Stimulated activated CD4-positive, alpha-beta T cell treated with anti-CD3 and anti-CD28 coated beads, Interleukin-1b, Interleukin-23, amount 100 ng/mL, for 24 hours (primary cell): ENCODE measurements around the gene DRAXIN.

Experiments
- DNase-seq, 4 experiments: peaks; one replicate each; pipeline ENCODE4 v3.0.0-alpha.2; 2020; ENCODE audit warnings: low read depth in 4 of 4, low spot score in 1 of 4

DRAXIN gene, protein sequence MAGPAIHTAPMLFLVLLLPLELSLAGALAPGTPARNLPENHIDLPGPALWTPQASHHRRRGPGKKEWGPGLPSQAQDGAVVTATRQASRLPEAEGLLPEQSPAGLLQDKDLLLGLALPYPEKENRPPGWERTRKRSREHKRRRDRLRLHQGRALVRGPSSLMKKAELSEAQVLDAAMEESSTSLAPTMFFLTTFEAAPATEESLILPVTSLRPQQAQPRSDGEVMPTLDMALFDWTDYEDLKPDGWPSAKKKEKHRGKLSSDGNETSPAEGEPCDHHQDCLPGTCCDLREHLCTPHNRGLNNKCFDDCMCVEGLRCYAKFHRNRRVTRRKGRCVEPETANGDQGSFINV

GRCh38 chr1:11691302-11691914, at the start of gene DRAXIN:
Gene DRAXIN, plus strand, starts transcription at chr1:11691710. Its CDS starts 14,549 bp downstream, at chr1:11706259.
- no peak for DNase-seq

DNA sequence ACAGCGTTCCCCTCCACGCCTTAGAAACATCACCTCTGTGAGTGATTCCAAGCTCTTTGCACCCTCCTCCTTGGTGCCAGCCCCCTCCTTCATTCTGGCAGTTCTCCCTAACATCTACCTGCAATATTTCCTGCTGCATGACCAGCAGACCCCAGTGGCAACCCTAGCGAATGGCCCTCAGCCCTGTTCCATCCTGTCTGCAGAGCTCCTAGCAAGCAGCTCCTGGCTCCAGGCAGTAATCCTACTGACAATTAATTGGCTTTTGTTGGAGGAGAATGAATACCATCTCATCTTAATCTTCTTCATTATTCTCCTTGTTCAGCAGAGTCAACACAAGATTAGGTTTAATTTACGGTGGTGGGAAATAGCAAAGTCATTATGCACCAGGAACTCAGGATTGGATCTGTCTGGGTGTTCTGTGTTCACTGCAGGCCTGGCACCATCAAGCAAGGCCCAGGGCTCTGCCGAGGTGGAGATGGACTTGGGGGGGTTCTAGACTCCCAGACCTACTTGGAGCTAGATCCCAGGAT, 49.7 kb upstream of the DRAXIN start:
- no peak for DNase-seq

DNA sequence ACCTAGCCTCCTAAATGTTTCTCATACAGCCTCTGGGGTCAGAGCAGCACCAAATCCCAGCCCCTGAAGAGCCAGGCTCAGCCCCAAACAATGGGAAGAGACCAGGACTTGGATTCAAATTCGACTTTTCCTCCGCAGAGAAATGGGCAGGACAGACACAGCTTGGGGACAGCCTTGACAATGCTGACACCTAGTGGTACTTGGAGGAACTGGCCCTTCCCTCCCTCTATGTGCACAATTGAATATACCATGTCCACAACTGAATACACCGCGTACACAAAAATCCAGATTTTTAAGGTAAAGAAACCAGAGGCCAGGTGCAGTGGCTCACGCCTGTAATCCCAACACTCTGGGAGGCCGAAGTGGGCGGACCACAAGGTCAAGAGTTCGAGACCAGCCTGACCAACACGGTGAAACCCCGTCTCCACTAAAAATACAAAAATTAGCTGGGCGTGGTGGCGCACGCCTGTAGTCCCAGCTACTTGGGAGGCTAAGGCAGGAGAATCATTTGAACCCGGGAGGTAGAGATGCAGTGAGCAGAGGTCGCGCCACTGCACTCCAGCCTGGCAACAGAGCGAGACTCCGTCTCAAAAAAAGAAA, 49.0 kb upstream of the DRAXIN start:
- DNase-seq: peak; percentile 48 to 60 (median 52)

DNA sequence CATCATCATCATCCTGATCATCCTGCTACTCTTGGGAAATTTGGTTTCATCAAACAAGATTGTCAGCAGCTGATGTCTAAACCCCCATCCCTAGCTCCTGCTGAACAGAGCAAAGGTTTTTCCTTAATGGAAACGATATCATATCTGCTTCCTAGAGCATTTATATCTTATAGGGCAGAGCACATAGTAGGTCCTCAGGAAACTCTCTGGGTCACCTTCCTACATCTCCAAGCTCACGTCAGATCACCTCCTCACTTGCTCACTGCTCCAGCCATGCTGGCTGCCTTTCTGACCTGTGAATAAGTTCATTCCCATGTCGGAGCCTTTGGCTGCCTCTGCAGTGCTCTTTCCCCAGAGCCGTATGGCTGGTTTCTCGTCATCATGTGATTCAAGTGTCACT, 47.7 kb upstream of the DRAXIN start:
- no peak for DNase-seq

DNA sequence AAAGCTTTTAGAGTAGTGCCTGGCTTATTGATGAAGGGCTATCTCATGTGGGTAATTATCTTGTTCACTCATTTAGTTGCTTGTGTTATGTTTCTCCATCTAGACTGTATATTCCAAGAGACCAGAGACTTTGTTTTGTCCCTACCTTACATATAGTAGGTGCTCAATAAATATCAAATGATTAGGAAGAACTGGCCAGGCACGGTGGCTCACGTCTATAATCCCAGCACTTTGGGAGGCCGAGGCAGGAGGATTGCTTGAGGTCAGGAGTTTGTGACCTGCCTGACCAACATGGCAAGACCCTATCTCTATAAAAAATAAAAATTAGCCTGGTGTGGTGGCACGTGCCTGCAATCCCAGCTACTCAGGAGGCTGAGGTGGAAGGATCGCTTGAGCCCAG, 46.2 kb upstream of the DRAXIN start:
- DNase-seq: no peak

- DNase-seq: peak; percentile 65 to 75 (median 66)
Observed at GRCh38 chr1:11645670-11646265, 45.7 kb upstream of the DRAXIN start.

DNA sequence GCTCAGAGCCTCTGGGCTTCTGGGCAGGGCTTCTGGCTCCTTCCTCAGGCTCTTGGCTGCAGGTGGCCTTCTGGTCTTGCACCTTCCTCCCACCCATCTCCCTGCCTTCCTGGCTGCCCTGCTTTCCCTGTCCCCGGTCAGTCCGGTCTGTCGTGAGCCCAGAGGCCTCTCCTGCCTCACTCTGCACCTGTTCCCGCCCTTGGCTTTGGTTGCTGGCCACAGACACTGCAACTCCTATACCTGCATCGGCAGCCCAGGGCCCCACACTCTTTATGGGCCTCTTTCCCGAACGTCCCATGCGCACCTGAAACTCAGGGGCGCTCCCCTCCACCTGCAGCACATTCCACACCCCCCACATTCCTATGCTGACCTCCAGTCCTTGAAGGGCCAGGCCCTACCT, 45.2 kb upstream of the DRAXIN start:
- no peak for DNase-seq

GRCh38 chr1:11647333-11647732, 44.2 kb upstream of the DRAXIN start:
- DNase-seq: no peak

DNA sequence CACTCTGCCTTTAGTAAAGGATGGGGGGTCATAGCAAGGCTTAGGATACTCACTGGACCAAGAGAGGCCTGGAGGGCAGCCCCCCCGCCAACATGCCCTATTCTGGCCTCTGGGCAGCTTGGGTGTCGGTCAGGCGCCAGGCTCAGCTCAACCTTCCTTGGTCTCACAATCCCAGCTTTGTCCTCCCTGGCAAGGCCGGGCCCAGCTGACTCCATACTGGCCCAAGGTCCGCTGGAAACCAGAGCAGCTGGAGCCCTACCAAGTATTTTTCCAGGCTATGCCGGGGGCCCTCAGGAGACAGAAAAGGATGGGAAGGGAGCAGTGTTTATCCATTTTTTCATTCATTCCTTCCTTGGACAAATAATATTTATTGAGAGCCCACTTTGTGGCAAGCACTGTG, 43.5 kb upstream of the DRAXIN start:
- DNase-seq: no peak

- peak in 2 of 4 experiments; percentile 26 for DNase-seq
Observed at GRCh38 chr1:11648732-11649158, 42.8 kb upstream of the DRAXIN start.

- no peak for DNase-seq
Observed at GRCh38 chr1:11649237-11649623, 42.3 kb upstream of the DRAXIN start.

GRCh38 chr1:11649624-11650330, 41.7 kb upstream of the DRAXIN start:
- no peak for DNase-seq

DNA sequence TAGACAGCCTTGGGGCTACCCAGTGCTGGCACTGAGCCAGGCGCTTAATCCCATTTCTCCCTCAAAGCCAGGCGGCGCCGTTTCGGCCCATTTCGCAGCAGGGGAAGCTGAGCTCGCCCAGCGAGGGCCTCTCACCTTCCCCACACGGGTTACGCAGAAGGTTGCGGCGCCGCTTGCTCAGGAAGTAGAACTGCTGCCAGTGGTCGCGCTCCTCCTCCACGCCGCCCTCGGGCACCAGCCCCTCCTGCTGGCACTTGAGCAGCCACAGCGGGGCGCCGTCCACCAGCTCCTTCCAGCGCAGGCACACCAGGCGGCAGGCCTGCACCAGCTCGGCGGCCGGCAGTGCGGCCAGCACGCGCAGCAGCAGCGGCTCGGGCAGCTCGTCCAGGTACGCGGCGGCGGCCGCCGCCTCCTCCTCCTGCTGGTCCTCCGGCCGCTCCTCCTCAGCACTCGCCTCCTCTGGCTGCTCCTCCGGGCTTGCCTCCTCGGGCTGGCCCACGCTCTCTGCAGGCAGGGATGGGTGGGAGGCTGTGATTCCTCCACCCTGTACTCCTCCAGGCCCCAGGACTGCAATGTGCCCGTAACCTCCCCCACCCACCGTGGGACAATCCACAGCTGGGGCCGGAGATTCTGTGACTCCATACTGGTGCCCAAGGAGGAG, 41.0 kb upstream of the DRAXIN start:
- peak; percentile 36 to 74 (median 50) for DNase-seq

DNA sequence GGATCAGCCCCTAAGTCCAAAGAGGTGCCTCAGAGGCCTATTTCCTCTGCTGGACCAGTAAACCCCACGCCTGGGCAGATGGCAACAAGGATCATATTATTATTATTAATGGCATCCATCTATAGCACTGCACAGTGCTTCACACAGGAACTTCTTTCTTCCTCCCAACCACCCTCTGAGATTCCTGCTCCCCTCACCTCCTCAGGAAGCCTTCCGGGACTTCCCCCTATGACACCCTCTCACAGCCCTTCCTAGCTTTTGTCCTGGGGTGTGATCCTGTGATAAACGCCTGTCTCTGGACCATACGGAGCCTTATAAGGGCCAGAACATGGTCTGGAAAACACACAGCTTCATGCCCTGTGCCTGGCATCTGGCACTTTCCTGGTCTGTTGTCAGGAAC, 40.5 kb upstream of the DRAXIN start:
- DNase-seq: no peak

DNA sequence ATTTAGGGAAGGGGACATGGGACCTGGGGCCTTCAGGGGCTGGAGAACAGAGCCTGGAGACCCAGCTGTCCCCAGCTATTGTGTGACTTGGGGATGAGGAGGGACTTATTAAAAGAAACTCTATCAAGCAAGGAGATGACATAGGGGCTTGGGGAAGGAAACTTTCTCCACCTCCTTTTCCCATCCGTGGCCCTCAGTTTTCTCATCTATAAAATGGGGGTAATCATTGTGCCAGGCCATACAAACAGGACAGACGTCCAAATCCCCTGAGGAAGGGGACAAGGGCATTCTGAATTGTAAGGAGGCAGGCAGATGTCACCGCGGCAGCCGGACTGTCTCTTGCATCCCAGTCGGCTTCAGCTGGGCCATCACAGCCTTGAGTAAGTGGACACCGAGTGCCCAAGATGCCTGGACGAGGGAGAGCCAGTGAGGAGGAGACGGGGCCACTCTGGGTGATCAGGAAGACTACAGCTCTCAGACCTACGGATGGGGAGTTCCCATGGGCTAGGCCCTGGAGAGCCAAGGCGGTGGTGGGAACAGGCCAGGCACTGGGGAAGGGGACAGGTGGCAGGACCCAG, 39.2 kb upstream of the DRAXIN start:
- DNase-seq: no peak

- no peak for DNase-seq
Observed at GRCh38 chr1:11653101-11653860, 38.2 kb upstream of the DRAXIN start.

DNA sequence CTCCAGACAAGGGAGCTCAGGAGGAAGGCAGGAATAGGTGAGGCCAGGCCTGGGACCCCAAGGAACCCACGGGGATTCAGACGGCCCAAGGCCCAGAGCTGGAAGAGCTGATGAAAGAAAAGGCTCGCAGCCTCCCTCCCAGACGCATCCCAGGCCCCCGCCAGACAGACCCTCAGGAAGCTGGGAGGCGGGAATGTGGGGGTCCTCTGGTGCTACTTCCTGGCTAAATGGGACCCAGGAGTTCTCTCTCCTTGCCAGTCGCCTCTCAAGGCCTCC, 37.7 kb upstream of the DRAXIN start:
- DNase-seq: no peak

DNA sequence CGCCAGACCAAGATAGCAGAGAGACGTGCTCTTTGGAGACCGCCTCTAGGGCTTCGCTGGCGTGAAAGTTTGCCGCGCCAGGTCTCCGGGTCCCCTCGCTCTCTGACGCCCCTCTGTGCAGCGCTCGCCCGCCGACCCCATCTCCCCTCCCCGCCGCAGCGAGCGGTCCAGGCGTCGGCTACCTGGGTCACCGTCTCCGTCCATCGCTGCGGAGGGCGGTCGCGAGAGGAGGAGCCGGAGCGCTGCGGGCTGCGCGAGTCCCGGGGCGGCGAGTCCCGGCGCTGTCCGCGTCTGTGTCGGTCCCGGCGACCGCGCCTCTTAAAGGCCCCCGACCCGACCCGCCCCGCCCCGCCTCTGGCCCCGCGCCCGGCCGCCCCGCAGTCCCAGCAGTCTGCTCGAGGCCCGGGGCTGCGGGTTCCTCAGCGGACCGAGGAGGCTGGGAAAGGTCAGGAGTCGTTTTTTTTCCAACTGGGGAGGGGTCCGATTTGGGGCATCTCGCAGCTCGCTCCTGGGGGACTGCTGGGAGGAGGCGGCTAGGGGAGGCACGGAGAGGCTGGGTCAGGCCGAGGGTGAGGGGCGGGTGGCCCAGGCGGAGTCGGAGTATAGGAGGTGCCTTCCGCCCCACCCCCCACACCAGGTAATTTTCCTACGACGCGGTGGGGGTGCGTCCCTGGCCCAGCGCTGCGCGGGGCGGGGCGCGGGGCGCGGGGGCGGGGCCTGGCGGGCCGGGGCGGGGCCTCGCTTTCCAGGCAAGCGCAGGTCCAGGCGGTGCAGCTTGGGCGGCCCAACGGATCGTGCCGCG, 37.2 kb upstream of the DRAXIN start, which contains the start of the genes FBXO2 and FBXO44:
TSS of gene FBXO2 (minus strand) at position 293 of the 802 bp plus-strand sequence. CDS start at position 204, 89 bp downstream.
TSS of gene FBXO44 (plus strand) at position 741 of the 802 bp plus-strand sequence. CDS start 959 bp downstream, outside the sequence.
- DNase-seq: peak; percentile 40 to 65 (median 46)
